ENCODE data around the gene WDR6.

- TF ChIP-seq POLR2A (IDR thresholded peaks at IDR 0.05; ENCODE audit: low read length), result no peak
- no peak for TF ChIP-seq GATA1 (IDR thresholded peaks at IDR 0.05; ENCODE audit: low read depth, low read length)
These were observed 15.5 kb downstream of the WDR6 start for GRCh38 chr3:49022688-49023171.
